Measurements from ENCODE around the gene SHROOM3.

GRCh38 chr4:76434901-76435527, at the start of gene SHROOM3:
- TF ChIP-seq CTCF (conservative IDR thresholded peaks at IDR 0.05 in 1 of 2, IDR thresholded peaks at IDR 0.05 in 1 of 2; ENCODE audit: extremely low read depth in 1 of 2, insufficient read depth in 1 of 2, low read depth in 1 of 2, low read length in 2 of 2) = no peak
- TF ChIP-seq EZH2 (IDR thresholded peaks at IDR 0.05; ENCODE audit: borderline replicate concordance, low read length) = no peak

Data from mammary epithelial cell (primary cell).